NT2/D1 (cell line): ENCODE measurements around the gene TBCE.
"Not testable (repeated sequence)": the region's sequence is repeated elsewhere in the genome, so short reads cannot be mapped to it uniquely, and the experiment has no call there.

ENCODE experiments used
- DNase-seq: peaks from one replicate; pipeline ENCODE4 v3.0.0-alpha.2; 2011; ENCODE audit warnings: low read depth, low spot score
- H3K27me3 ChIP-seq: 2 replicates; pipeline ENCODE4 v1.6.0; 2011; ENCODE audit warnings: mild to moderate bottlenecking; ENCODE audit not compliant: insufficient read length, insufficient read depth
- H3K36me3 ChIP-seq: 2 replicates; pipeline ENCODE4 v1.6.1; 2011; ENCODE audit warnings: mild to moderate bottlenecking, low read length, mixed read lengths; ENCODE audit not compliant: insufficient read depth, insufficient read length
- H3K4me1 ChIP-seq: 2 replicates; pipeline ENCODE4 v1.5.1; 2011; ENCODE audit not compliant: insufficient read depth, insufficient read length
- H3K4me3 ChIP-seq: 2 replicates; pipeline ENCODE4 v1.5.1; 2011; ENCODE audit warnings: low read depth; ENCODE audit not compliant: insufficient read length
- H3K9ac ChIP-seq: 2 replicates; pipeline ENCODE4 v1.6.0; 2011; ENCODE audit warnings: low read depth; ENCODE audit not compliant: insufficient read length
- H3K9me3 ChIP-seq: 2 replicates; pipeline ENCODE4 v1.5.1; 2011; ENCODE audit warnings: mild to moderate bottlenecking, low read length; ENCODE audit not compliant: insufficient read depth
- SUZ12 ChIP-seq: IDR thresholded peaks from 2 replicates; pipeline ENCODE4 v1.6.1; 2011; ENCODE audit not compliant: insufficient read length, insufficient read depth; ENCODE audit errors: extremely low read depth
- YY1 ChIP-seq: IDR thresholded peaks from 2 replicates; pipeline ENCODE4 v1.6.1; 2011; ENCODE audit not compliant: insufficient read length, insufficient read depth
- ZNF274 ChIP-seq: IDR thresholded peaks from 2 replicates; pipeline ENCODE4 v1.6.1; 2011; ENCODE audit warnings: mild to moderate bottlenecking, low read depth, low read length

The TBCE gene

DNA sequence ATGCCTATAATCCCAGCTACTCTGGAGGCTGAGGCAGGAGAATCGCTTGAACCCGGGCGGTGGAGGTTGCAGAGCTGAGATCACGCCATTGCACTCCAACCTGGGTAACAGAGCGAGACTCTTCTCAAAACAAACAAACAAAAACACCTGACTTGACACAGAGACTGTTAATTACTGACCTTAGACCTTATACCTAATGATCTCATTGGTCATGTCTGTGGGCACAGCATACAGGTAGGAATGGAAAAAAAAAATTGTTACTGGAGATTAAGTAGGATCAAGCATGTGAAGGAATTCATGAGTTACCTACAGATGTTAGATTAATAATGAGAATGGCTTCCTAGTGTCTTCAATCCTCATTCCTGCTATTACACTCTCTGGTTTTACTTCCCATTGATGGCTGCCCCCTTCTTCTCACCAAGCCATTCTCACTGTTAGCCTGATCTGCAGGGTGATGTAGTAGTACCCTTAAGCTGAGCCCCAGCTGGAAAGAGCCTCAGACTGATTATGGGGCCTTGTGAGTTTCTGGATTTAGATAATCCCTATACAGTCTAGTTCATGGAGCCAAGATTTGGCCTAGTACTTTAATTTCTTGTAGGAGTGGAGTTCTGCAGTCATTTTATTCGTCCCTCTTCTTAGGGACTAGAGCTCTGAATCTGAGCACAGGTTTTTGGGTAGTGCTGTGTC, 8.8 kb downstream of the TBCE start:
- Histone ChIP-seq H3K9me3 (peaks cover 5% of the 10 kb centered on the region; the same call in 1 of the 2 replicates), H3K4me1 (no peaks in the 10 kb centered on the region), H3K36me3 (peaks cover 39% of the 10 kb centered on the region), H3K27me3 (no peaks in the 10 kb centered on the region), H3K4me3 (no peak overlapping the region), H3K9ac (no peak overlapping the region)
- TF ChIP-seq ZNF274: no peak
- TF ChIP-seq SUZ12: no peak
- no peak for TF ChIP-seq YY1
- no peak for DNase-seq

DNA sequence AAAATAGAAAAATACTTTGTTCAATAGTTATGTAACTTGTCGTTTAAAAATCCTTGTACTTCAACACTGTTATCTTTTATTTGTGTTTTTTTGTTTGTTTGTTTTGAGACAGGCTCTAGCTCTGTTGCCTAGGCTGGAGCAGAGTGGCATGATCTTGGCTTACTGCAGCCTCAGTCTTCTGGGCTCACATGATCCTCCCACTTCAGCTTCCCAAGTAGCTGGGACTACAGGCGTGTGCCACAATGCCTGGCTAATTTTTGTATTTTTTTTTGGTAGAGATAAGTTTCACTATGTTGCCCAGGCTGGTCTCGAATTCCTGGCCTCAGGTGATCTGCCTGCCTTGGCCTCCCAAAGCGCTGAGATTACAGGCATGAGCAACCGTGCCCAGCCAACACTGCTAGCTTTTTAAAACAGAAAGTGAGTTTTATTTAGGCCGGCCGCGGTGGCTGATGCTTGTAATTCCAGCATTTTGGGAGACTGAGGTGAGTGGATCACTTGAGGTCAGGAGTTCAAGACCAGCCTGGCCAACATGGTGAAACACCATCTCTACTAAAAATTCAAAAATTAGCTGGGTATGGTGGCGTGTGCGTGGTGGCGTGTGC, 11.0 kb downstream of the TBCE start:
- peaks cover 37% of the 10 kb centered on the region for H3K36me3 ChIP-seq
- H3K4me1 ChIP-seq: not testable (repeated sequence)

DNA sequence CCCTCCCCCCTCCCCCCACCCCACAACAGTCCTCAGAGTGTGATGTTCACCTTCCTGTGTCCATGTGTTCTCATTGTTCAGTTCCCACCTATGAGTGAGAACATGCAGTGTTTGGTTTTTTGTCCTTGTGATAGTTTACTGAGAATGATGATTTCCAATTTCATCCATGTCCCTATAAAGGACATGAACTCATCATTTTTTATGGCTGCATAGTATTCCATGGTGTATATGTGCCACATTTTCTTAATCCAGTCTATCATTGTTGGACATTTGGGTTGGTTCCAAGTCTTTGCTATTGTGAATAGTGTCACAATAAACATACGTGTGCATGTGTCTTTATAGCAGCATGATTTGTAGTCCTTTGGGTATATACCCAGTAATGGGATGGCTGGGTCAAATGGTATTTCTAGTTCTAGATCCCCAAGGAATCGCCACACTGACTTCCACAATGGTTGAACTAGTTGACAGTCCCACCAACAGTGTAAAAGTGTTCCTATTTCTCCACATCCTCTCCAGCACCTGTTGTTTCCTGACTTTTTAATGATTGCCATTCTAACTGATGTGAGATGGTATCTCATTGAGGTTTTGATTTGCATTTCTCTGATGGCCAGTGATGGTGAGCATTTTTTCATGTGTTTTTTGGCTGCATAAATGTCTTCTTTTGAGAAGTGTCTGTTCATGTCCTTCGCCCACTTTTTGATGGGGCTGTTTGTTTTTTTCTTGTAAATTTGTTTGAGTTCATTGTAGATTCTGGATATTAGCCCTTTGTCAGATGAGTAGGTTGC, 14.9 kb downstream of the TBCE start:
- DNase-seq, H3K9me3 ChIP-seq, H3K27me3 ChIP-seq, H3K9ac ChIP-seq, H3K4me1 ChIP-seq, H3K4me3 ChIP-seq: not testable (repeated sequence)
- peaks cover 23% of the 10 kb centered on the region for H3K36me3 ChIP-seq

More for the DNA sequence above, 11.0 kb downstream of the TBCE start:
- H3K9me3 ChIP-seq, H3K9ac ChIP-seq, H3K27me3 ChIP-seq, H3K4me3 ChIP-seq, DNase-seq: not testable (repeated sequence)

DNA sequence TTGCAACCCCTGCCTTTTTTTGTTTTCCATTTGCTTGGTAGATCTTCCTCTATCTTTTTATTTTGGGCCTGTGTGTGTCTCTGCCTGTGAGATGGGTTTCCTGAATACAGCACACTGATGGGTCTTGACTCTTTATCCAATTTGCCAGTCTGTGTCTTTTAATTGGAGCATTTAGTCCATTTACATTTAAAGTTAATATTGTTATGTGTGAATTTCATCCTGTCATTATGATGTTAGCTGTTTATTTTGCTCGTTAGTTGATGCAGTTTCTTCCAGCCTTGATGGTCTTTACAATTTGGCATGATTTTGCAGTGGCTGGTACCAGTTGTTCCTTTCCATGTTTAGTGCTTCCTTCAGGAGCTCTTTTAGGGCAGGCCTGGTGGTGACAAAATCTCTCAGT, 18.4 kb downstream of the TBCE start:
- H3K9me3 ChIP-seq: peaks cover 24% of the 10 kb centered on the region; the same call in 1 of the 2 replicates
- H3K36me3 ChIP-seq: peaks cover 16% of the 10 kb centered on the region
- not testable (repeated sequence) for H3K4me1 ChIP-seq, DNase-seq, H3K9ac ChIP-seq, H3K4me3 ChIP-seq, H3K27me3 ChIP-seq

DNA sequence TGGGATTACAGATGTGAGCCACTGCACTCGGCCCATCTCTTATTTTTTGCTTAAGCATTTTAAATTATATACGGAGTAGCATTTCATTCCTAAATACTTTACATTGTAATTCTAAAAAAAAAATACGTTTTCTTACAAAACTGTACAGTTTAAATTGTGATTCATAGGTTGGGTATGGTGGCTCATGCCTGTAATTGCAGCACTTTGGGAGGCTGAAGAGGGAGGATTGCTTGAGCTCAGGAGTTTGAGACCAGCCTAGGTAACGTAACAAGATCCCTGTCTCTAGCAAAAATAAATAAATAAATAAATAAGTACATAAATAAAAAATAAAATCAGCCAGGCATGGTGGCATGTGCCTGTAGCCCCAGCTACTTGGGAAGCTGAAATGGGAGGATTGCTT, 24.6 kb downstream of the TBCE start:
- no peaks in the 10 kb centered on the region for H3K4me1 ChIP-seq
- H3K36me3 ChIP-seq: peaks cover 7% of the 10 kb centered on the region
- H3K27me3 ChIP-seq: no peaks in the 10 kb centered on the region
- H3K9me3 ChIP-seq: peaks cover 15% of the 10 kb centered on the region; the same call in 1 of the 2 replicates
- TF ChIP-seq SUZ12: no peak
- TF ChIP-seq YY1: no peak
- TF ChIP-seq ZNF274: no peak
- no peak overlapping the region for H3K4me3 ChIP-seq
- no peak for DNase-seq
- H3K9ac ChIP-seq: no peak overlapping the region

DNA sequence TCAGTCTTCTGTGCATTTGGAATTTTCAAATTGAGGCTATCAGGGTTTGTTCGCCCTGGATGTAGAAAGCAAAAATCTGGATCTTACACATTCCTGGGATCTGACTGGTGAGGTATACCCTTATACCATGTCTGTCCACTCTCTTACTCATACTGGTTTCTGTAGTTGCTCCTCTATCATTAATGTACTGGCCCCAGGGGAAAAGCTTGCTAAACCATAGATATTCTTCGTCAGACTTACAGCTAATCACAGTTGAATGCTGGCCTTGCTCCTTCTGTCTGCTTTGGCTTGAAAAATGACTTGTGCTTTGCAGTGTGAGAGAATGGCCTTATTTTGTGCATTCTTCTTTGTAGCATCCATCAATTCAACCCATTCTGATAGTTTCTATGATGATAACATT, 30.5 kb downstream of the TBCE start:
- DNase-seq: no peak
- H3K4me1 ChIP-seq: peaks cover 3% of the 10 kb centered on the region

DNA sequence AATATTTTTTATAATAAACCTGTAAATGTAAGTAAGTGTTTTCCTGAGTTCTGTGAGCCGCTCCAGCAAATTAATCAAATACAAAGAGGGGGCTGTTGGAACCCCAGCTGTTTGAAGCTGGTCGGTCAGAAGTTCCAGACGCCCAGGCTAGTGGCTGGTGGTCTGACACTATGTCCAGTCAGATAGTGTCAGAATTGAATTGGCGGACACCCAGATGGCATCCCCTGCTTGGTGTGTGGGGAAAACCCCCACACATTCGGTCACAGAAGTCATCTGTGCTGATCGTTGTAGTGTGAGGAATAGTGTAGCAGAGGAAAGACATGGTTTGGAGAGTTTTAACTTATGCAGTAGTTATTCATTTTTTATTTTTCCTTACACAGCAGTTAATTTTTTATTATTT, 32.4 kb downstream of the TBCE start:
- Histone ChIP-seq H3K36me3 (peaks cover 3% of the 10 kb centered on the region), H3K4me1 (peaks cover 3% of the 10 kb centered on the region), H3K9ac (no peak overlapping the region), H3K9me3 (no peaks in the 10 kb centered on the region), H3K27me3 (no peaks in the 10 kb centered on the region), H3K4me3 (no peak overlapping the region)
- DNase-seq: no peak
- TF ChIP-seq SUZ12 (no peak), YY1 (no peak), ZNF274 (no peak)

More for the DNA sequence above, 30.5 kb downstream of the TBCE start:
- Histone ChIP-seq H3K36me3 (no peaks in the 10 kb centered on the region), H3K27me3 (no peaks in the 10 kb centered on the region), H3K4me3 (no peak overlapping the region), H3K9me3 (no peaks in the 10 kb centered on the region), H3K9ac (no peak overlapping the region)
- TF ChIP-seq SUZ12 (no peak), ZNF274 (no peak), YY1 (no peak)
